Pons (tissue), 1 donor: ENCODE results near the gene ZNF700.
"Not testable (repeated sequence)": the region's sequence is repeated elsewhere in the genome, so short reads cannot be mapped to it uniquely, and the experiment has no call there.

Experiments used
- DNase-seq: peaks from one replicate; pipeline ENCODE4 v3.0.0-alpha.2; 2016; ENCODE audit warnings: low spot score

ZNF700 gene

GRCh38 chr19:11941361-11941887 lies 16.5 kb downstream of the ZNF700 start:
- not testable (repeated sequence) for DNase-seq

- no peak for DNase-seq
These were observed 17.3 kb downstream of the ZNF700 start for GRCh38 chr19:11942008-11942842.

- DNase-seq, result no peak
These were observed 17.9 kb downstream of the ZNF700 start for GRCh38 chr19:11942843-11943108.

GRCh38 chr19:11944656-11945055 lies 19.7 kb downstream of the ZNF700 start:
- no peak for DNase-seq

- DNase-seq, result no peak
These were observed 23.7 kb downstream of the ZNF700 start for GRCh38 chr19:11948646-11949045.

- DNase-seq, result no peak
These were observed 24.3 kb downstream of the ZNF700 start for GRCh38 chr19:11949201-11949600.

- not testable (repeated sequence) for DNase-seq
These were observed 24.7 kb downstream of the ZNF700 start for GRCh38 chr19:11949614-11950080.

GRCh38 chr19:11950312-11950711 lies 25.4 kb downstream of the ZNF700 start:
- DNase-seq, result no peak

- DNase-seq, result peak; percentile 81
These were observed 38.9 kb downstream of the ZNF700 start for GRCh38 chr19:11963566-11964355.

- DNase-seq, result no peak
These were observed 39.6 kb downstream of the ZNF700 start for GRCh38 chr19:11964496-11964857.

- DNase-seq, result peak; percentile 97
These were observed 40.1 kb downstream of the ZNF700 start, which contains the start of gene ZNF763 for GRCh38 chr19:11964858-11965645. ZNF763 (plus strand) TSS chr19:11965040; CDS start chr19:11965209, 169 bp downstream.

GRCh38 chr19:11970174-11970573 lies 45.3 kb downstream of the ZNF700 start:
- no peak for DNase-seq

- DNase-seq, result peak; percentile 63
These were observed 46.1 kb downstream of the ZNF700 start for GRCh38 chr19:11971041-11971440.

- DNase-seq, result no peak
These were observed 48.3 kb downstream of the ZNF700 start for GRCh38 chr19:11973019-11973810.

GRCh38 chr19:11978492-11979100 lies 53.7 kb downstream of the ZNF700 start:
- no peak for DNase-seq

- DNase-seq, result no peak
These were observed 54.6 kb downstream of the ZNF700 start for GRCh38 chr19:11979527-11979926.

GRCh38 chr19:11982526-11982925 lies 57.6 kb downstream of the ZNF700 start:
- no peak for DNase-seq

- no peak for DNase-seq
These were observed 60.1 kb downstream of the ZNF700 start for GRCh38 chr19:11984986-11985385.

- DNase-seq, result no peak
These were observed 61.8 kb downstream of the ZNF700 start for GRCh38 chr19:11986754-11987153.

GRCh38 chr19:11987405-11988281 lies 62.7 kb downstream of the ZNF700 start:
- peak; percentile 91 for DNase-seq
